ENCODE measurements around the gene PRKD1. TPM values are rescaled to one million over a fixed set of nuclear protein-coding genes. Genes with fewer than 3 reads are reported as not detected.

Gene PRKD1
- polyA plus RNA-seq, 1 of the 3 experiments (the other 2 are of a cell fraction) = 0.07 TPM

DNA sequence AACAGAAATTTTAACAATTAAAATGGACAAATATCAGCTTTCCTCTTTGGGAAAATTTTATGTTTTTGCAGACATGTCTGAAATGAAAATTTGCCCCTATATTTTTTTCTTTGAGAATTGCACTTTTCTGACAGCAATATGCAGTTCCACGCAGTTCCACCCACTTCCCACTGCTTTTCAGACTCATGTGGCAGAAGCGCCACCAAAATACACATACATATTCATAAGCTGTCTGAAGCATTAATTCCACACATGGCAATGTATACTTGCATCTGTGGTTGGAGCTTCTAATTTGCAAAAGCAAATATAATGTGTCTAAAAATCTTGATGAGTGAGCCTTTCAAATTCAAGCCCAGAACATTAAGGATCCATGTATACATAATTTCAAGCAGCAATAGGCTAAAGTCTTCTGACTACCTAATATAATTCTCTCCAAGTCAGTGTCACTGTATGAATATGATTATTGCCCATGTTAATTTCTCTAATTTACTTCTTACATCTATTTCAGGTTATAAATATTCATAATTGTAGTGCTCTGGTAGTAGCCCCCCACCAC lies 129.5 kb downstream of the PRKD1 start:
- Histone ChIP-seq H3K9ac (no peak overlapping the region), H3K36me3 (replicated peaks in 1 of 2; ENCODE audit: control insufficient read depth in 1 of 2, insufficient read depth in 2 of 2, low read length in 1 of 2) (no peaks in the 10 kb centered on the region), H3K4me3 (ENCODE audit: low read depth in 2 of 2, low read length in 1 of 2) (no peak overlapping the region), H3F3A (replicated peaks; ENCODE audit: insufficient read depth) (no peaks in the 10 kb centered on the region), H3K9me3 (no peaks in the 10 kb centered on the region), H3K27ac (ENCODE audit: low read depth in 2 of 2, low read length in 1 of 2) (no peak overlapping the region), H3K9me2 (no peaks in the 10 kb centered on the region), H2AFZ (ENCODE audit: low read depth) (no peak overlapping the region), H3K27me3 (ENCODE audit: insufficient read depth) (no peaks in the 10 kb centered on the region), H3K79me2 (ENCODE audit: insufficient read depth) (no peaks in the 10 kb centered on the region), H3K4me2 (no peak overlapping the region), H4K20me1 (ENCODE audit: insufficient read depth) (peaks cover 4% of the 10 kb centered on the region; the same call in 1 of the 2 replicates), H3K4me1 (ENCODE audit: control insufficient read depth in 1 of 2, insufficient read depth in 2 of 2, low read depth in 1 of 2, low read length in 1 of 2) (no peaks in the 10 kb centered on the region; a peak in 1 of 4 replicates)
- TF ChIP-seq FOXM1 (IDR thresholded peaks at IDR 0.05; ENCODE audit: low read depth) = no peak
- no peak for TF ChIP-seq SMC3 (IDR thresholded peaks at IDR 0.05; ENCODE audit: low read depth, low read length)
- TF ChIP-seq JUND (IDR thresholded peaks at IDR 0.05) = no peak
- no peak for TF ChIP-seq RXRA (IDR thresholded peaks at IDR 0.05; ENCODE audit: borderline replicate concordance, low read depth)
- TF ChIP-seq NRF1 (IDR thresholded peaks at IDR 0.05; ENCODE audit: low read depth, low read length) = no peak
- TF ChIP-seq, protein P1, sequence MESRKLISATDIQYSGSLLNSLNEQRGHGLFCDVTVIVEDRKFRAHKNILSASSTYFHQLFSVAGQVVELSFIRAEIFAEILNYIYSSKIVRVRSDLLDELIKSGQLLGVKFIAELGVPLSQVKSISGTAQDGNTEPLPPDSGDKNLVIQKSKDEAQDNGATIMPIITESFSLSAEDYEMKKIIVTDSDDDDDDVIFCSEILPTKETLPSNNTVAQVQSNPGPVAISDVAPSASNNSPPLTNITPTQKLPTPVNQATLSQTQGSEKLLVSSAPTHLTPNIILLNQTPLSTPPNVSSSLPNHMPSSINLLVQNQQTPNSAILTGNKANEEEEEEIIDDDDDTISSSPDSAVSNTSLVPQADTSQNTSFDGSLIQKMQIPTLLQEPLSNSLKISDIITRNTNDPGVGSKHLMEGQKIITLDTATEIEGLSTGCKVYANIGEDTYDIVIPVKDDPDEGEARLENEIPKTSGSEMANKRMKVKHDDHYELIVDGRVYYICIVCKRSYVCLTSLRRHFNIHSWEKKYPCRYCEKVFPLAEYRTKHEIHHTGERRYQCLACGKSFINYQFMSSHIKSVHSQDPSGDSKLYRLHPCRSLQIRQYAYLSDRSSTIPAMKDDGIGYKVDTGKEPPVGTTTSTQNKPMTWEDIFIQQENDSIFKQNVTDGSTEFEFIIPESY (IDR thresholded peaks at IDR 0.05; ENCODE audit: borderline replicate concordance, low read depth) = no peak
- TF ChIP-seq, protein P2, sequence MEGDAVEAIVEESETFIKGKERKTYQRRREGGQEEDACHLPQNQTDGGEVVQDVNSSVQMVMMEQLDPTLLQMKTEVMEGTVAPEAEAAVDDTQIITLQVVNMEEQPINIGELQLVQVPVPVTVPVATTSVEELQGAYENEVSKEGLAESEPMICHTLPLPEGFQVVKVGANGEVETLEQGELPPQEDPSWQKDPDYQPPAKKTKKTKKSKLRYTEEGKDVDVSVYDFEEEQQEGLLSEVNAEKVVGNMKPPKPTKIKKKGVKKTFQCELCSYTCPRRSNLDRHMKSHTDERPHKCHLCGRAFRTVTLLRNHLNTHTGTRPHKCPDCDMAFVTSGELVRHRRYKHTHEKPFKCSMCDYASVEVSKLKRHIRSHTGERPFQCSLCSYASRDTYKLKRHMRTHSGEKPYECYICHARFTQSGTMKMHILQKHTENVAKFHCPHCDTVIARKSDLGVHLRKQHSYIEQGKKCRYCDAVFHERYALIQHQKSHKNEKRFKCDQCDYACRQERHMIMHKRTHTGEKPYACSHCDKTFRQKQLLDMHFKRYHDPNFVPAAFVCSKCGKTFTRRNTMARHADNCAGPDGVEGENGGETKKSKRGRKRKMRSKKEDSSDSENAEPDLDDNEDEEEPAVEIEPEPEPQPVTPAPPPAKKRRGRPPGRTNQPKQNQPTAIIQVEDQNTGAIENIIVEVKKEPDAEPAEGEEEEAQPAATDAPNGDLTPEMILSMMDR (IDR thresholded peaks at IDR 0.05) = no peak
- no peak for TF ChIP-seq GABPA (IDR thresholded peaks at IDR 0.05; ENCODE audit: low read depth)
- no peak for TF ChIP-seq FOSL2 (IDR thresholded peaks at IDR 0.05; ENCODE audit: borderline replicate concordance, low read depth)
- TF ChIP-seq RFX5 (IDR thresholded peaks at IDR 0.05; ENCODE audit: low read length) = no peak
- TF ChIP-seq POLR2AphosphoS5 (IDR thresholded peaks at IDR 0.05; ENCODE audit: low read depth, low read length) = no peak
- TF ChIP-seq YY1 (IDR thresholded peaks at IDR 0.05; ENCODE audit: low read depth) = no peak
- TF ChIP-seq MEF2A (IDR thresholded peaks at IDR 0.05; ENCODE audit: borderline replicate concordance, low read depth) = no peak
- TF ChIP-seq, protein P3, sequence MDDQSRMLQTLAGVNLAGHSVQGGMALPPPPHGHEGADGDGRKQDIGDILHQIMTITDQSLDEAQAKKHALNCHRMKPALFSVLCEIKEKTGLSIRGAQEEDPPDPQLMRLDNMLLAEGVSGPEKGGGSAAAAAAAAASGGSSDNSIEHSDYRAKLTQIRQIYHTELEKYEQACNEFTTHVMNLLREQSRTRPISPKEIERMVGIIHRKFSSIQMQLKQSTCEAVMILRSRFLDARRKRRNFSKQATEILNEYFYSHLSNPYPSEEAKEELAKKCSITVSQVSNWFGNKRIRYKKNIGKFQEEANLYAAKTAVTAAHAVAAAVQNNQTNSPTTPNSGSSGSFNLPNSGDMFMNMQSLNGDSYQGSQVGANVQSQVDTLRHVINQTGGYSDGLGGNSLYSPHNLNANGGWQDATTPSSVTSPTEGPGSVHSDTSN (IDR thresholded peaks at IDR 0.05) = no peak
- 12% methylated on average over 2 of the region's 2 CpGs for WGBS (ENCODE audit: low lambda C conversion rate)
- CTCF ChIA-PET = interaction anchor here (0.6 to 0.8 kb wide), 2 partner anchors 18 to 416 kb away, joined by 3 read pairs; no protein-coding TSS in a partner anchor
- DNase-seq = no peak
- POLR2A ChIA-PET = no interaction called here

All from SK-N-SH (cell line).